Peyer's patch (tissue), 4 donors: Measurements from ENCODE around the gene SIKE1. TPM values are rescaled to one million over a fixed set of nuclear protein-coding genes. Genes with fewer than 3 reads are reported as not detected.

Experiments used
- DNase-seq, 3 donors: peaks; one replicate each; pipeline ENCODE4 v3.0.0-alpha.2; 2017 to 2019
- H3K27ac ChIP-seq, 4 donors: fragments of 200-600 bp; sonication (generic); one replicate each; pipeline ENCODE4 v1.5.1; 2016 to 2019
- H3K27me3 ChIP-seq, 2 donors: fragments of 200-600 bp; sonication (generic); one replicate each; pipeline ENCODE4 v1.5.1; 2019
- H3K36me3 ChIP-seq, 3 donors: fragments of 200-600 bp; sonication (generic); one replicate each; pipeline ENCODE4 v1.5.1; 2016 to 2019
- H3K4me1 ChIP-seq, 4 donors: fragments of 200-600 bp; sonication (generic); one replicate each; pipeline ENCODE4 v1.5.1; 2016 to 2019
- H3K4me3 ChIP-seq, 4 donors: fragments of 200-600 bp; sonication (generic); 1 replicate in 3 of 4; 2 replicates in 1 of 4; pipeline ENCODE4 v1.5.1; 2016 to 2019; ENCODE audit warnings: mild to moderate bottlenecking in 1 of 4
- H3K9me3 ChIP-seq, 4 donors: fragments of 200-600 bp; sonication (generic); one replicate each; pipeline ENCODE4 v1.5.1; 2016 to 2019; ENCODE audit warnings: mild to moderate bottlenecking in 1 of 4
- POLR2A ChIP-seq, 2 donors: fragments of 450-650 bp; IDR thresholded peaks; one replicate each; pipeline ENCODE4 v1.5.1; 2017; ENCODE audit warnings: antibody characterized with exemption in 2 of 2, mild to moderate bottlenecking in 2 of 2, moderate library complexity in 2 of 2
- total RNA-seq, 4 donors: library from RNA; depleted of rRNA; stranded (reverse); fragments of >200 nt; gene quantifications; one replicate each; pipeline ENCODE4 v1.1.0, GENCODE V29; 2016
- TF ChIP-seq, protein P1 (sequence below), 6 experiments: fragments of 450-650 bp in 4 of 6; fragments of 200-600 bp in 2 of 6; sonication (generic) in 1 of 6; IDR thresholded peaks; one replicate each; pipeline ENCODE4 v1.5.1; 2017 to 2019; ENCODE audit warnings: antibody characterized with exemption in 6 of 6, mild to moderate bottlenecking in 3 of 6, moderate library complexity in 1 of 6

Gene SIKE1
- total RNA-seq, 4 donors from 2014 or later, result 23.1 to 29.2 (median 25.9) TPM

GRCh38 chr1:114749835-114750234 is 30.6 kb downstream of the SIKE1 start:
- no peak overlapping the region for H3K27ac ChIP-seq
- TF ChIP-seq POLR2A (IDR thresholded peaks at IDR 0.05), result no peak
- TF ChIP-seq, protein P1, sequence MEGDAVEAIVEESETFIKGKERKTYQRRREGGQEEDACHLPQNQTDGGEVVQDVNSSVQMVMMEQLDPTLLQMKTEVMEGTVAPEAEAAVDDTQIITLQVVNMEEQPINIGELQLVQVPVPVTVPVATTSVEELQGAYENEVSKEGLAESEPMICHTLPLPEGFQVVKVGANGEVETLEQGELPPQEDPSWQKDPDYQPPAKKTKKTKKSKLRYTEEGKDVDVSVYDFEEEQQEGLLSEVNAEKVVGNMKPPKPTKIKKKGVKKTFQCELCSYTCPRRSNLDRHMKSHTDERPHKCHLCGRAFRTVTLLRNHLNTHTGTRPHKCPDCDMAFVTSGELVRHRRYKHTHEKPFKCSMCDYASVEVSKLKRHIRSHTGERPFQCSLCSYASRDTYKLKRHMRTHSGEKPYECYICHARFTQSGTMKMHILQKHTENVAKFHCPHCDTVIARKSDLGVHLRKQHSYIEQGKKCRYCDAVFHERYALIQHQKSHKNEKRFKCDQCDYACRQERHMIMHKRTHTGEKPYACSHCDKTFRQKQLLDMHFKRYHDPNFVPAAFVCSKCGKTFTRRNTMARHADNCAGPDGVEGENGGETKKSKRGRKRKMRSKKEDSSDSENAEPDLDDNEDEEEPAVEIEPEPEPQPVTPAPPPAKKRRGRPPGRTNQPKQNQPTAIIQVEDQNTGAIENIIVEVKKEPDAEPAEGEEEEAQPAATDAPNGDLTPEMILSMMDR (IDR thresholded peaks at IDR 0.05), result no peak
- peaks cover 0 to 37% (median 0%) of the 10 kb centered on the region in 3 donors for H3K36me3 ChIP-seq
- H3K27me3 ChIP-seq, result no peaks in the 10 kb centered on the region
- no peaks in the 10 kb centered on the region for H3K9me3 ChIP-seq
- no peak for DNase-seq
- no peak overlapping the region for H3K4me3 ChIP-seq
- H3K4me1 ChIP-seq, result peaks cover 0 to 50% (median 24%) of the 10 kb centered on the region in 4 donors

DNA sequence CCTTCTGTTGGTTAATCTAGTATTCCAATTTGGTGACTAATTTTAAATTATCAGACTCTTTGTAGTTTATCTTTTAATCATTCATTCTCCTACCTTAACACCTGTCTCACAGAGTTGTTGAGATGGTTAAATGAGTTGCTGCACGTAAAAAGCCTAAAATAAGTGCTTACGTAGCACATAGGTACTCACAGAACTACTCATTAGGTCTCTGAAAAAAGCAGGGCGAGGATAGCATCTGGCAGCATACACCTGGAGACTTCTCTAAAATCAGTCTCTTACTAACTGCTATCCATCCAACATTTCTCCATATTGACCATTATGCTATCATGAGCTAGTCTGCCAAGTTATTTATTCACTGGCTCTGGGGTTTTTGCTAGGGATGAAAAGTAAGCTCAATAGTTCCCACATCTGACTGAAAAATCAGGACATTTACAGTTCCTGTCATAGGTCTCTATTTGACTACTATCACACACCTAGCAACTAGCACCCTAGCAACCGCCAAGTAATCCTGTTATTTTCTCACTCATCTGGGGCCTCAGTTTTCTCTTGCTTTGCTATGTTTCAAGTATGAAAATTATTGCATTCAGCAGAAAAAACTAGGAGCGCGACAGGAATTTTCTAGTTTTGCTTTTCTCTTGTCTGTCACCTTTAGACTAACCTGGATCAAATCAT is 33.9 kb downstream of the SIKE1 start:
- Histone ChIP-seq H3K27me3 (no peaks in the 10 kb centered on the region), H3K4me1 (peaks cover 0 to 21% (median 10%) of the 10 kb centered on the region in 4 donors), H3K27ac (no peak overlapping the region), H3K36me3 (peaks cover 0 to 59% (median 0%) of the 10 kb centered on the region in 3 donors), H3K9me3 (no peaks in the 10 kb centered on the region), H3K4me3 (no peak overlapping the region)
- no peak for TF ChIP-seq POLR2A (IDR thresholded peaks at IDR 0.05)
- TF ChIP-seq, protein P1 (IDR thresholded peaks at IDR 0.05), result no peak
- DNase-seq, result no peak

GRCh38 chr1:114745291-114745690 is 35.2 kb downstream of the SIKE1 start:
- H3K27me3 ChIP-seq, result no peaks in the 10 kb centered on the region
- DNase-seq, result no peak
- TF ChIP-seq, protein P1 (IDR thresholded peaks at IDR 0.05), result no peak
- no peak for TF ChIP-seq POLR2A (IDR thresholded peaks at IDR 0.05)
- peaks cover 0 to 59% (median 0%) of the 10 kb centered on the region in 3 donors for H3K36me3 ChIP-seq
- no peaks in the 10 kb centered on the region for H3K9me3 ChIP-seq
- no peak overlapping the region for H3K4me3 ChIP-seq
- H3K4me1 ChIP-seq, result peaks cover 0 to 10% (median 3%) of the 10 kb centered on the region in 4 donors
- H3K27ac ChIP-seq, result no peak overlapping the region

DNA sequence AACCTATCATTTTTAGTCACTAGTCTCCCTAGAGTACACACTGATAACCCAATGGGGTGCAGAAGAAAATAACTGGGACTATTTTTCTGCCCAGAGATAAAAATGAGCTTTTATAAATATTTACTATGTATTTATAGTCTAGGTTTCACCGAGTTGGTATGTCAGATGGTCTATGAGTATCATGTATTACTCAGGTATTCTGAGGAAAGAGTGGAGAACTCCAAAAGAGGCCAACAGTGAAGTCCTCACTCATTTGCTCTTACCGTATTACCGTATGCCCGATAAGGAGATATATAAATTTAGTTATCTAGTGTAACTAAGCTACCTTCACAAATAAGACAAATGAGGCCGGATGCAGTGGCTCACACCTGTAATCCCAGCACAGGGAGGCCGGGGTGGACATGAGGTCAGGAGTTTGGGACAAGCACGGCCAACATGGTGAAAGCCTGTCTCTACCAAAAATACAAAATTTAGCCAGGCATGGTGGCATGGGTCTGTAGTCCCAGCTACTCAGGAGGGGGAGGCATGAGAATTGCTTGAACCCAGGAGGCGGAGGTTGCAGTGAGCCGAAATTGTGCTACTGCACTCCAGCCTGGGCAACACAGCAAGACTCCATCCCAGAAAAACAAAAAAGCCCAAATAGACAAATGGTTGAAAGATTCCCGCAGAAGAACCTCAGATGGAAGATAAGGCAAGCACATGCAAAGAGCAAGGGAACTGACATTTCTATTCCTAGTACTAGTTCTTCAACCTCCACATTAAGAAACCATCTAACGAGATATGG is 38.3 kb downstream of the SIKE1 start:
- Histone ChIP-seq H3K27me3 (no peaks in the 10 kb centered on the region), H3K9me3 (no peaks in the 10 kb centered on the region), H3K27ac (no peak overlapping the region), H3K36me3 (peaks cover 0 to 62% (median 0%) of the 10 kb centered on the region in 3 donors), H3K4me3 (no peak overlapping the region), H3K4me1 (peaks cover 0 to 4% (median 0%) of the 10 kb centered on the region in 4 donors)
- DNase-seq, result no peak
- no peak for TF ChIP-seq POLR2A (IDR thresholded peaks at IDR 0.05)
- TF ChIP-seq, protein P1 (IDR thresholded peaks at IDR 0.05), result no peak

DNA sequence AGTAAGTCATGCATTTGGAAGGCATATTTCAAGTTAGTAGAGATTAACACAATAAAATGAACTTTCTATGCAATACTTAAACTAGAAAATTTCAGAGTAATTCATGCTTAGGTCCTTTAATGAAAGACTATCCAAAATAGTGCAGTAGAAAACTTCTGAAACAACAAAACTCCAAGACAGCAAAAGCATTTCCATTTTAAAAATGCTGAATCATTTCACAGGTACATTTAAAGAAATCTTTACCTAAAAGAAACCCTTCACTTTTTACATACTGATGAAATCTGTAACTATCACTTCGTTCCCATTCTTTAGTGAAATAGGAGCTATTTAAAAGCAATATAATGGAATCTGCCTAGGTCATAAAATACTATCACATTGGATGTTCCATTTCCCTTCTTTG is 40.2 kb downstream of the SIKE1 start:
- Histone ChIP-seq H3K9me3 (no peaks in the 10 kb centered on the region), H3K4me1 (peaks cover 0 to 17% (median 0%) of the 10 kb centered on the region in 4 donors), H3K36me3 (peaks cover 0 to 63% (median 0%) of the 10 kb centered on the region in 3 donors), H3K27me3 (no peaks in the 10 kb centered on the region), H3K4me3 (no peak overlapping the region), H3K27ac (no peak overlapping the region)
- DNase-seq, result no peak
- TF ChIP-seq POLR2A (IDR thresholded peaks at IDR 0.05), result no peak

GRCh38 chr1:114737314-114737849 is 43.1 kb downstream of the SIKE1 start:
- H3K4me1 ChIP-seq, result peaks cover 0 to 13% (median 0%) of the 10 kb centered on the region in 4 donors
- no peak overlapping the region for H3K27ac ChIP-seq
- no peaks in the 10 kb centered on the region for H3K9me3 ChIP-seq
- peak in 1 of 3 donors; percentile 66 for DNase-seq
- no peaks in the 10 kb centered on the region for H3K27me3 ChIP-seq
- no peak overlapping the region for H3K4me3 ChIP-seq
- TF ChIP-seq, protein P1 (IDR thresholded peaks at IDR 0.05), result no peak
- no peak for TF ChIP-seq POLR2A (IDR thresholded peaks at IDR 0.05)
- peaks cover 0 to 76% (median 0%) of the 10 kb centered on the region in 3 donors for H3K36me3 ChIP-seq
